RCC 7860 (cell line): ENCODE results near the gene STARD3.
A peak's percentile ranks its signal among the peaks of the same experiment; 100 is the strongest.
"Not testable (repeated sequence)": the region's sequence is repeated elsewhere in the genome, so short reads cannot be mapped to it uniquely, and the experiment has no call there.

Experiments used
- DNase-seq: peaks from one replicate; pipeline ENCODE4 v3.0.0-alpha.2; 2015; ENCODE audit warnings: low spot score
- FAIRE-seq: peaks from 2 replicates; lab custom pipeline; 2012; peaks lifted over from hg19 to GRCh38; lab: Jason Lieb, UNC

STARD3 gene

GRCh38 chr17:39636927-39637736, at the start of gene STARD3:
STARD3 (plus strand) TSS chr17:39637144; CDS start chr17:39653532, 16,388 bp downstream.
- DNase-seq = peak; percentile 49
- no peak for FAIRE-seq

GRCh38 chr17:39590180-39590579, 46.8 kb upstream of the STARD3 start:
- not testable (repeated sequence) for FAIRE-seq, DNase-seq

- peak; percentile 18 for DNase-seq
- no peak for FAIRE-seq
Measured at GRCh38 chr17:39591958-39592954, 44.7 kb upstream of the STARD3 start.

- no peak for DNase-seq
- FAIRE-seq = no peak
Measured at GRCh38 chr17:39593371-39593770, 43.6 kb upstream of the STARD3 start.

- no peak for FAIRE-seq
Measured at GRCh38 chr17:39595294-39595693, 41.6 kb upstream of the STARD3 start.

GRCh38 chr17:39595928-39596510, 40.9 kb upstream of the STARD3 start:
- DNase-seq (no peak), FAIRE-seq (no peak)

More at GRCh38 chr17:39595294-39595693, 41.6 kb upstream of the STARD3 start:
- no peak for DNase-seq

- DNase-seq (no peak), FAIRE-seq (no peak)
Measured at GRCh38 chr17:39596543-39597267, 40.2 kb upstream of the STARD3 start.

- no peak for FAIRE-seq
- DNase-seq = no peak
Measured at GRCh38 chr17:39597372-39598046, 39.4 kb upstream of the STARD3 start.

- FAIRE-seq (no peak), DNase-seq (no peak)
Measured at GRCh38 chr17:39598047-39598481, 38.9 kb upstream of the STARD3 start.

- DNase-seq (no peak), FAIRE-seq (no peak)
Measured at GRCh38 chr17:39598630-39599003, 38.3 kb upstream of the STARD3 start.

GRCh38 chr17:39599004-39599664, 37.8 kb upstream of the STARD3 start:
- no peak for DNase-seq
- FAIRE-seq = no peak

- DNase-seq = no peak
- no peak for FAIRE-seq
Measured at GRCh38 chr17:39599665-39600231, 37.2 kb upstream of the STARD3 start.

- FAIRE-seq (no peak), DNase-seq (no peak)
Measured at GRCh38 chr17:39600288-39600996, 36.5 kb upstream of the STARD3 start.

GRCh38 chr17:39600997-39601597, 35.8 kb upstream of the STARD3 start:
- DNase-seq (no peak), FAIRE-seq (no peak)

- DNase-seq (no peak), FAIRE-seq (no peak)
Measured at GRCh38 chr17:39601758-39602532, 35.0 kb upstream of the STARD3 start.

GRCh38 chr17:39602533-39603303, 34.2 kb upstream of the STARD3 start:
- DNase-seq (no peak), FAIRE-seq (no peak)
